Activated T-cell treated with anti-CD3 and anti-CD28 coated beads, Interleukin-2, amount 50 U/mL, for 72 hours (primary cell): ENCODE results near the gene PCIF1. TPM values are rescaled to one million over a fixed set of nuclear protein-coding genes. Genes with fewer than 3 reads are reported as not detected.

ENCODE experiments used
- ATAC-seq, 2 donors: fragments of 150-1000 bp; cut with Tn5 transposase; replicated peaks in 1 of 2; 2 replicates each; pipeline ENCODE4 v1.10.0; 2021; ENCODE audit warnings: moderate library complexity in 2 of 2, mild to moderate bottlenecking in 1 of 2
- DNase-seq, 2 donors: peaks; one replicate each; pipeline ENCODE4 v3.0.0; 2021 to 2022; ENCODE audit warnings: mixed read lengths in 1 of 2
- H3K27ac Mint-ChIP-seq: one replicate; pipeline ENCODE4 v1.8.0; 2022; ENCODE audit warnings: mild to moderate bottlenecking, moderate library complexity, mixed read lengths
- H3K27me3 Mint-ChIP-seq: one replicate; pipeline ENCODE4 v1.8.0; 2022; ENCODE audit warnings: low read depth, mixed read lengths
- H3K36me3 Mint-ChIP-seq, 2 donors: one replicate each; pipeline ENCODE4 v1.8.0; 2022; ENCODE audit warnings: mixed read lengths in 2 of 2, mild to moderate bottlenecking in 1 of 2; ENCODE audit not compliant: insufficient read depth in 2 of 2
- H3K4me1 Mint-ChIP-seq: one replicate; pipeline ENCODE4 v1.8.0; 2022; ENCODE audit warnings: low read depth, mixed read lengths
- H3K4me3 Mint-ChIP-seq, 2 donors: one replicate each; pipeline ENCODE4 v1.8.0; 2022; ENCODE audit warnings: mild to moderate bottlenecking in 2 of 2, mixed read lengths in 2 of 2, moderate library complexity in 2 of 2
- H3K9me3 Mint-ChIP-seq, 2 donors: one replicate each; pipeline ENCODE4 v1.8.0; 2022; ENCODE audit warnings: mixed read lengths in 2 of 2
- total RNA-seq, 2 donors: library from RNA; stranded (reverse); gene quantifications; one replicate each; pipeline ENCODE4 v1.2.3, GENCODE V29; 2022

PCIF1 gene
- total RNA-seq, 2 donors from 2014 or later = 38.7 to 42.0 TPM

DNA sequence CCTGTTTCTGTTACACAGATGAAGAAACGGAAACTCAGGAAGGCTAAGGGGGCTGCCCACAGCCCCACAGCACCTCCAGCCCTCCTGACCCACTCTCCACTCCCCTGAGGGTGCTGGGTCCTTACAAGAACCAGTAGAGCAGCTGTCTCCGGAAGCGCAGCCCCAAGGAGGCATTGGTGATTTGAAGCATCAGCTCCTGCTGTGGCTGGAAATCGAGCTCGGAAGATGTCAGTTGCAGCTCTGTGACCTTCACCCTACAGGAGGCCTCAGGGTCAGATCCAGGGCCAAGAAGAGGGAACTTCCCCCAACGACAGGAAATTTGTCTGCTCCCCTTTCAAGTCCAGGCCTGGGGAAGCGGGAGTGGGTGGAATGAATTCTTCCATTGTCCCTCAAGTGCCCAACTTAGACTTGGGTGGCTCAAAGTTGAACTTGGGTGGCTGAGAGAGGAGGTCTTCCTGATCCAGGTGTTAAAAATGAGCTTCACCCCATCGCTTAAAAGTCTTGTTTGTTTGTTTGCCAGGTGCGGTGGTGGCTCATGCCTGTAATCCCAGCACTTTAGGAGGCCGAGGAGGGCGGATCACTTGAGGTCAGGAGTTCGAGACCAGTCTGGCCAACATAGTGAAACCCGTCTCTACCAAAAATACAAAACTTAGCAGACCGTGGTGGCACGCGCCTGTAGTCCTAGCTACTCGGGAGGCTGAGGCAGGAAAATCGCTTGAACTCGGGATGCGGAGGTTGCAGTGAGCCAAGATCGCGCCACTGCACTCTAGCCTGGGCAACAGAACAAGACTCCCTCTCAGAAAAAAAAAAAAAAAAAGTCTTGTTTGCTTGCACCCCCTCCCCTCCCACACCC lies 24.4 kb upstream of the PCIF1 start:
- peak overlapping the region; percentile 12 for H3K27ac Mint-ChIP-seq
- H3K4me3 Mint-ChIP-seq = peak overlapping the region; percentile 63 to 83
- no peak for ATAC-seq
- peaks cover 24% of the 10 kb centered on the region for H3K4me1 Mint-ChIP-seq
- peaks cover 10% of the 10 kb centered on the region for H3K27me3 Mint-ChIP-seq
- no peaks in the 10 kb centered on the region for H3K36me3 Mint-ChIP-seq
- no peaks in the 10 kb centered on the region for H3K9me3 Mint-ChIP-seq
- no peak for DNase-seq

- H3K27ac Mint-ChIP-seq = peak overlapping the region; percentile 12
- H3K36me3 Mint-ChIP-seq = no peaks in the 10 kb centered on the region
- peak overlapping the region; percentile 63 to 83 for H3K4me3 Mint-ChIP-seq
- DNase-seq (peak; percentile 98 to 99), ATAC-seq (peak; percentile 92 to 95)
- no peaks in the 10 kb centered on the region for H3K9me3 Mint-ChIP-seq
- H3K4me1 Mint-ChIP-seq = peaks cover 24% of the 10 kb centered on the region
- H3K27me3 Mint-ChIP-seq = peaks cover 12% of the 10 kb centered on the region
These were observed 23.6 kb upstream of the PCIF1 start for GRCh38 chr20:45910670-45911485.

GRCh38 chr20:45911486-45912343 lies 22.8 kb upstream of the PCIF1 start, which contains the start of gene PLTP:
PLTP (minus strand) TSS chr20:45912155; CDS start chr20:45911452, 703 bp downstream.
- H3K27ac Mint-ChIP-seq = no peak within 1 kb of the TSS
- no peaks in the 10 kb centered on the region for H3K36me3 Mint-ChIP-seq
- peaks cover 16% of the 10 kb centered on the region for H3K27me3 Mint-ChIP-seq
- H3K9me3 Mint-ChIP-seq = no peaks in the 10 kb centered on the region
- H3K4me3 Mint-ChIP-seq = peak within 1 kb of the TSS; percentile 63 to 83
- DNase-seq = peak; percentile 39 to 47
- peaks cover 24% of the 10 kb centered on the region for H3K4me1 Mint-ChIP-seq
- ATAC-seq = no peak

GRCh38 chr20:45912344-45912682 lies 22.2 kb upstream of the PCIF1 start:
- ATAC-seq (no peak), DNase-seq (no peak)
- H3K36me3 Mint-ChIP-seq = no peaks in the 10 kb centered on the region
- no peaks in the 10 kb centered on the region for H3K9me3 Mint-ChIP-seq
- H3K27ac Mint-ChIP-seq = no peak overlapping the region
- peaks cover 16% of the 10 kb centered on the region for H3K27me3 Mint-ChIP-seq
- H3K4me1 Mint-ChIP-seq = peaks cover 24% of the 10 kb centered on the region
- peak overlapping the region; percentile 63 to 83 for H3K4me3 Mint-ChIP-seq

DNA sequence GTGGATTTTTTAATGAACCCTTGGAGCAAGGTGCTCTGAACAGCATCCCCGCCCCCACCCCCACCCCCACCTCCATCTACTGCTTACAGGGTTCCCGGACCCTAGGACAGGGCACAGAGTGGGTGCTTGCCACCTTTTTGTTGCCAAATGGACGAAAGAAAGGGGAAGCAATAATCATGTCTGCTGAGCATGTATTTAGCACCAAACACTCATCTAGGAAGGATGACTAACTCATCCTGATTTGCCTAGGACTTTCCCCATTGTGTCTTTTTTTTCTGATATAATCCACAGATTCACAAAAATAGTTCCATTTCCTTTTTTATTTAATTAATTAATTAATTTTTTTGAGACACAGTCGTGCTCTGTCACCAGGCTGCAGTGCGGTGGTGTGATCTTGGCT lies 21.4 kb upstream of the PCIF1 start:
- DNase-seq (no peak), ATAC-seq (no peak)
- Mint-ChIP-seq H3K9me3 (no peaks in the 10 kb centered on the region), H3K27me3 (peaks cover 16% of the 10 kb centered on the region), H3K4me1 (peaks cover 21% of the 10 kb centered on the region), H3K4me3 (peak overlapping the region; percentile 52 to 74), H3K27ac (no peak overlapping the region), H3K36me3 (no peaks in the 10 kb centered on the region)

DNA sequence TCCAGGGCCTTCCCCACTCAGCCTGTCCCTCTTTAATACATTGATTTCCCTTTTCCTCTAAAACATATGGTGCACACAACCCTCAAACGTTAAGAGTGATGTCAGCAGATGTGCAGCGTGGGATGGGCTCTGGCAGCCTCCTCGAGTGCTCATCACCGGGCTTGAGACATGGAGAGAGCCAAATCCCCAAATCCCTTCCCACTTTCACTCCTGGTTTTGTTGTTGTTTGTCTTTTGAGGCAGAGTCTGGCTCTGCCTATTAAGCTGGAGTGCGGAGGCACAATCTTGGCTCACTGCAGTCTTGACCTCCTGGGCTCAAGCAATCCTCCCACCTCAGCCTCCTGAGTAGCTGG lies 16.7 kb upstream of the PCIF1 start:
- H3K4me1 Mint-ChIP-seq = peaks cover 7% of the 10 kb centered on the region

DNA sequence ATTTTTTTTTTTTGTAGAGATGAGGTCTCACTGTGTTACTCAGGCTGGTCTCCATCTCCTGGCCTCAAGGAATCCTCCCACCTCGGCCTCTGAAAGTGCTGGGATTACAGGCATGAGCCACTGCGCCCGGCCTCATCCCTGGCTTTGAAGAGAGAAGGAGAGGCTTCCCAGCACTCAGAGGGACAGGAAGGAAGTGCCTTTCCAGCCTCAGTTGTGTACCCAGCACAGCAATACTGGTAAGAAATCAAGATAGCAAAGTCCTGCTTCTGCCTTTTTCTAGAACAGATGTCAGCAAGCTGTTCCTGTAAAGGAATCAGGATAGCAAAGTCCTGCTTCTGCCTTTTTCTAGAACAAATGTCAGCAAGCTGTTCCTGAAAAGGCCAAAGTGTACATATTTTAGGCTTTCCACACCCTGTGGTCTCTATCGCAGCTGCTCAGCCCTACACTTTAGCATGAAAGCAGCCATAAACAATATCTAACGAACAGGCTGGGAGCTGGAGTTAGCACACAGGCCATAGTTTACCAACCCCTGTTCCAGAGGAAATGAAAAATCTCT lies 16.2 kb upstream of the PCIF1 start:
- Mint-ChIP-seq H3K36me3 (no peaks in the 10 kb centered on the region), H3K4me1 (peaks cover 7% of the 10 kb centered on the region), H3K9me3 (no peaks in the 10 kb centered on the region), H3K27me3 (peaks cover 27% of the 10 kb centered on the region), H3K27ac (no peak overlapping the region), H3K4me3 (no peak overlapping the region)
- no peak for ATAC-seq
- no peak for DNase-seq

More for the DNA sequence above, 16.7 kb upstream of the PCIF1 start:
- Mint-ChIP-seq H3K27ac (no peak overlapping the region), H3K27me3 (peaks cover 27% of the 10 kb centered on the region), H3K9me3 (no peaks in the 10 kb centered on the region), H3K4me3 (no peak overlapping the region), H3K36me3 (no peaks in the 10 kb centered on the region)
- ATAC-seq = no peak
- no peak for DNase-seq

DNA sequence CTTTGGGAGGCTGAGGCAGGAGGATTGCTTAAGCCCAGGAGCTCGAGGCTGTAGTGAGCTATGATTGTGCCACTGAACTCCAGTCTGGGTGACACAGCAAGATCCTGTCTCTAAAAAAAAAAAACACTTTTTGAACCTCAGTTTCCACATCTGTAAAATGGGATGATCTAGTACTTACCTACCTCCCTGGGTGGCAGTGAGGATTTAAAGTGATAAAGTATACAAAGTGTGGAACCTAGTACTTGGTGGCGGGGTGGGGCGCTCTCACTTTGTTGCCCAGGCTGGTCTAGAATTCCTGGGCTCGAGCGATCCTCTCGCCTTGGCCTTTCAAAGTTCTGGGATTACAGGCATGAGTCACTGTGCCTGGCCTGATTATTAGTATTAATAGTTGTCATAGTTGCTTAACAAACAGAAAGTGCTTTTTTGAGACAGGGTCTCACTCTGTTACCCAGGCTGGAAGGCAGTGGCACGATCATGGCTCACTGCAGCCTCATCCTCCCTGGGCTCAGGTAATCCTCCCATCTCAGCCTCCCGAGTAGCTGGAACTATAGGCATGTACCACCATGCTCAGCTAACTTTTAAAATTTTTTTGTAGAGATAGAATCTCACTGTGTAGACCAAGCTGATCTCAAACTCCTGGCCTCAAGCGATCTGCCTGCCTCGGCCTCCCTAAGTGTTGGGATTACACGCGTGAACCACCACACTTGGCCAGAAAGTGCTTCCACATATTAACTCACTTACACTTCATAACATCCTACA lies 15.5 kb upstream of the PCIF1 start:
- Mint-ChIP-seq H3K4me1 (peaks cover 7% of the 10 kb centered on the region), H3K4me3 (no peak overlapping the region), H3K36me3 (no peaks in the 10 kb centered on the region), H3K9me3 (no peaks in the 10 kb centered on the region), H3K27ac (no peak overlapping the region), H3K27me3 (peaks cover 27% of the 10 kb centered on the region)
- ATAC-seq (no peak), DNase-seq (no peak)

DNA sequence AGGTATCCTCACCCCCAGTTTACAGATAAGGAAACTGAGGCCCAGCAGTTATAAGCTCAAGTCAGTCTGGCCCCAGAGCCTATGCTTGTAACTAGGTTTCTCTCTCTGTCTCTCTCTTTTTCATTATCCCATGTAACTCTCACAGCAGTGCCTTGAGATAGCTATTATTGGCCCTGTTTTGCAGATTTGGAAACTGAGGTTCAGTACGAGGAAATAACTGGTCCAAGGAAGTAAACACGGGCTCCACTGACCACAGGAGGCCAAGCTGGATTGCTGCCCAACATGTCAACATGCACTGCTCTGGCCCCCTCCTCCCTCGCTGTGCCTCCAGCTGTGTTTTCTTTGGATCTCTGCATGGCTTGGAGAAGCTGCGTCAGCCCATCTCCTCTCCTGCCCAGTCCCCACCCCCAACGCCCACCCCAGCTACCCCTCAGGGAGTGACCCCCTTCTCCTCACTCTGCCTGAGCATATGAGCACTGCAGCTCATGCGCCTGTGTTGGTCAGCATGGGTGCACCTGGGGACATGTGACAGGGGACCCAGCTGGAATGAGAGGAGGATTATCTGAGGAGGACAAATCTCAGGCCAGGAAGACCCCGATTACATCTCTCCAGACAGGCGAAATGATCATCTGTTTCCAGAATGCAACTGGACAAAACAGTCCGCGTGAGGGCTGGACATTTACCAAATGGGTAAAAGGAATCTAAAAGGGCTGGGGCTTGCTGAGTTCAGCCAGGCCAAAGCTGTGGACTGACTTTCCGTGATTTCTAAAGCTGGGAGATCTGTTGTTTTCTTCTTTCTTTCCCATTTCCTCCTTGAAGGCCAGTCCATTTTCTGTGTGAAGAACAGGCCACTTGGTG lies 14.7 kb upstream of the PCIF1 start:
- Mint-ChIP-seq H3K4me1 (peaks cover 12% of the 10 kb centered on the region), H3K4me3 (no peak overlapping the region), H3K9me3 (no peaks in the 10 kb centered on the region), H3K36me3 (no peaks in the 10 kb centered on the region), H3K27ac (no peak overlapping the region), H3K27me3 (peaks cover 19% of the 10 kb centered on the region)
- DNase-seq (no peak), ATAC-seq (no peak)

GRCh38 chr20:45920462-45921336 lies 13.8 kb upstream of the PCIF1 start:
- no peaks in the 10 kb centered on the region for H3K9me3 Mint-ChIP-seq
- peaks cover 12% of the 10 kb centered on the region for H3K4me1 Mint-ChIP-seq
- DNase-seq (no peak), ATAC-seq (no peak)
- no peaks in the 10 kb centered on the region for H3K36me3 Mint-ChIP-seq
- peaks cover 17% of the 10 kb centered on the region for H3K27me3 Mint-ChIP-seq
- no peak overlapping the region for H3K27ac Mint-ChIP-seq
- no peak overlapping the region for H3K4me3 Mint-ChIP-seq
